Stimulated activated naive CD4-positive, alpha-beta T cell (primary cell): ENCODE measurements around the gene LSR.
A peak's percentile ranks its signal among the peaks of the same experiment; 100 is the strongest.
"Not testable (repeated sequence)": the region's sequence is repeated elsewhere in the genome, so short reads cannot be mapped to it uniquely, and the experiment has no call there.

Source experiments
- DNase-seq, 6 experiments: peaks; one replicate each; lab custom pipeline; 2025; lab: John Stamatoyannopoulos, UW

LSR gene

GRCh38 chr19:35285095-35285449, 36.3 kb downstream of the LSR start:
- no peak for DNase-seq

GRCh38 chr19:35285465-35285864, 36.7 kb downstream of the LSR start:
- not testable (repeated sequence) for DNase-seq

- DNase-seq: not testable (repeated sequence)
Measured at GRCh38 chr19:35286101-35286500, 37.3 kb downstream of the LSR start.

GRCh38 chr19:35287713-35288112, 38.9 kb downstream of the LSR start:
- DNase-seq: no peak

- DNase-seq: no peak
Measured at GRCh38 chr19:35288331-35288730, 39.5 kb downstream of the LSR start.

- no peak for DNase-seq
Measured at GRCh38 chr19:35288906-35289305, 40.1 kb downstream of the LSR start.

GRCh38 chr19:35290381-35291127, 41.8 kb downstream of the LSR start:
- DNase-seq: no peak

GRCh38 chr19:35291259-35291658, 42.5 kb downstream of the LSR start:
- DNase-seq: no peak

GRCh38 chr19:35291916-35292315, 43.1 kb downstream of the LSR start, which contains the start of gene MAG:
MAG (plus strand) TSS chr19:35292161; CDS start chr19:35295409, 3,248 bp downstream.
- no peak for DNase-seq

GRCh38 chr19:35292421-35293362, 43.9 kb downstream of the LSR start:
- DNase-seq: no peak

GRCh38 chr19:35293363-35293739, 44.5 kb downstream of the LSR start:
- DNase-seq: no peak

- no peak for DNase-seq
Measured at GRCh38 chr19:35293808-35294207, 45.0 kb downstream of the LSR start.

- DNase-seq: no peak
Measured at GRCh38 chr19:35294328-35294727, 45.5 kb downstream of the LSR start.

GRCh38 chr19:35294859-35295791, 46.3 kb downstream of the LSR start:
- DNase-seq: no peak

- DNase-seq: peak in 5 of 6 experiments; percentile 20 to 49 (median 24)
Measured at GRCh38 chr19:35295792-35296462, 47.1 kb downstream of the LSR start.

- no peak for DNase-seq
Measured at GRCh38 chr19:35296644-35297514, 48.1 kb downstream of the LSR start.

- no peak for DNase-seq
Measured at GRCh38 chr19:35297515-35297848, 48.7 kb downstream of the LSR start.

GRCh38 chr19:35297922-35298321, 49.1 kb downstream of the LSR start:
- no peak for DNase-seq

GRCh38 chr19:35298561-35298972, 49.8 kb downstream of the LSR start:
- DNase-seq: no peak
